Activated B cell treated with CpG ODN at 0.5 μM for 24 hours (primary cell): ENCODE measurements around the gene GSG1L. TPM values are rescaled to one million over a fixed set of nuclear protein-coding genes. Genes with fewer than 3 reads are reported as not detected.

Experiments used
- ATAC-seq: fragments of 200-7000 bp; cut with Tn5 transposase; one replicate; pipeline ENCODE4 v1.10.0; 2021; ENCODE audit warnings: low read depth, mild to moderate bottlenecking, moderate library complexity
- CTCF ChIA-PET: fragments of 350-600 bp; sonication (Branson Sonifier 250); formaldehyde crosslinking; loops from one replicate; lab custom pipeline; 2021; ENCODE audit warnings: antibody characterized with exemption; lab: Charles Lee
- POLR2A ChIA-PET: fragments of 350-600 bp; sonication (Branson Sonifier 250); formaldehyde crosslinking; loops from one replicate; lab custom pipeline; 2021; ENCODE audit warnings: antibody characterized with exemption; lab: Charles Lee
- DNase-seq: peaks from one replicate; pipeline ENCODE4 v3.0.0; 2022
- H3K27ac Mint-ChIP-seq: one replicate; pipeline ENCODE4 v1.8.0; 2020; ENCODE audit warnings: mixed read lengths
- H3K27me3 Mint-ChIP-seq: one replicate; pipeline ENCODE4 v1.8.0; 2021; ENCODE audit warnings: mixed read lengths
- H3K36me3 Mint-ChIP-seq: one replicate; pipeline ENCODE4 v1.8.0; 2021; ENCODE audit warnings: low read depth, mixed read lengths
- H3K4me1 Mint-ChIP-seq: one replicate; pipeline ENCODE4 v1.8.0; 2021; ENCODE audit warnings: mixed read lengths
- H3K4me3 Mint-ChIP-seq: one replicate; pipeline ENCODE4 v1.8.0; 2020; ENCODE audit warnings: mild to moderate bottlenecking, mixed read lengths
- H3K9me3 Mint-ChIP-seq: one replicate; pipeline ENCODE4 v1.8.0; 2020; ENCODE audit warnings: mixed read lengths
- intact Hi-C: fragments of 100-400 bp; cut with micrococcal nuclease; formaldehyde crosslinking; loops from one replicate; pipeline ENCODE4 v1.15.1; 2024
- total RNA-seq: library from RNA; stranded (reverse); gene quantifications from 2 replicates; pipeline ENCODE4 v1.2.3, GENCODE V29; 2022
- TF ChIP-seq, protein P1 (sequence below): fragments of 200-600 bp; IDR thresholded peaks from one replicate; pipeline ENCODE4 v1.8.0; 2022; ENCODE audit warnings: antibody characterized with exemption, mild to moderate bottlenecking

GSG1L gene
- total RNA-seq, 1 donor from 2014 or later = not detected

- DNase-seq (no peak), ATAC-seq (no peak)
- Mint-ChIP-seq H3K27me3 (peaks cover 18% of the 10 kb centered on the region), H3K4me1 (no peaks in the 10 kb centered on the region), H3K36me3 (no peaks in the 10 kb centered on the region), H3K27ac (no peak overlapping the region), H3K9me3 (no peaks in the 10 kb centered on the region), H3K4me3 (no peak overlapping the region)
- ChIA-PET CTCF (no interaction called here), POLR2A (no interaction called here)
- TF ChIP-seq, protein P1, sequence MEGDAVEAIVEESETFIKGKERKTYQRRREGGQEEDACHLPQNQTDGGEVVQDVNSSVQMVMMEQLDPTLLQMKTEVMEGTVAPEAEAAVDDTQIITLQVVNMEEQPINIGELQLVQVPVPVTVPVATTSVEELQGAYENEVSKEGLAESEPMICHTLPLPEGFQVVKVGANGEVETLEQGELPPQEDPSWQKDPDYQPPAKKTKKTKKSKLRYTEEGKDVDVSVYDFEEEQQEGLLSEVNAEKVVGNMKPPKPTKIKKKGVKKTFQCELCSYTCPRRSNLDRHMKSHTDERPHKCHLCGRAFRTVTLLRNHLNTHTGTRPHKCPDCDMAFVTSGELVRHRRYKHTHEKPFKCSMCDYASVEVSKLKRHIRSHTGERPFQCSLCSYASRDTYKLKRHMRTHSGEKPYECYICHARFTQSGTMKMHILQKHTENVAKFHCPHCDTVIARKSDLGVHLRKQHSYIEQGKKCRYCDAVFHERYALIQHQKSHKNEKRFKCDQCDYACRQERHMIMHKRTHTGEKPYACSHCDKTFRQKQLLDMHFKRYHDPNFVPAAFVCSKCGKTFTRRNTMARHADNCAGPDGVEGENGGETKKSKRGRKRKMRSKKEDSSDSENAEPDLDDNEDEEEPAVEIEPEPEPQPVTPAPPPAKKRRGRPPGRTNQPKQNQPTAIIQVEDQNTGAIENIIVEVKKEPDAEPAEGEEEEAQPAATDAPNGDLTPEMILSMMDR = no peak
- intact Hi-C loops = no loop called here
Observed at GRCh38 chr16:27963471-27963965, 100.0 kb downstream of the GSG1L start.

GRCh38 chr16:27962197-27962596 is 101.3 kb downstream of the GSG1L start:
- Mint-ChIP-seq H3K4me3 (no peak overlapping the region), H3K27ac (no peak overlapping the region), H3K36me3 (no peaks in the 10 kb centered on the region), H3K27me3 (peaks cover 18% of the 10 kb centered on the region), H3K9me3 (peaks cover 3% of the 10 kb centered on the region), H3K4me1 (no peaks in the 10 kb centered on the region)
- CTCF ChIA-PET = no interaction called here
- ATAC-seq (no peak), DNase-seq (no peak)
- POLR2A ChIA-PET = no interaction called here
- intact Hi-C loops = no loop called here
- TF ChIP-seq, protein P1 = no peak

DNA sequence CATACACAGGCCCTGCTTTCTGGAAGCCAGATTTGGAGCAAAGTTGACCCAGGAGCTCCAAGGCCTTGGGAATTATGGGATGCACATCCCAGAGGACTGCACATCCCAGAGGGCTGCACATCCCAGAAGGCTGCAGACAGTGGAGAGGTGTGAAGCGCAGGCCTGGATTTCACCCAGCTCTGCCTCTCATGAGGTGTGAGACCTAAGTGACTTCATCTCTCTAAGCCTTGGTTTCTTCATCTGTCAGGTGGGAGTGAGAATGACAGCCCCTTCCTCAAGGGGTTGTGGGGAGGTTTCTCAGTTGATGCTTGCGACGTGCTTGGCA is 102.3 kb downstream of the GSG1L start:
- ChIA-PET CTCF (no interaction called here), POLR2A (no interaction called here)
- Mint-ChIP-seq H3K27ac (no peak overlapping the region), H3K36me3 (no peaks in the 10 kb centered on the region), H3K4me1 (no peaks in the 10 kb centered on the region), H3K4me3 (no peak overlapping the region), H3K9me3 (peaks cover 3% of the 10 kb centered on the region), H3K27me3 (peaks cover 18% of the 10 kb centered on the region)
- TF ChIP-seq, protein P1 = no peak
- ATAC-seq (no peak), DNase-seq (no peak)
- intact Hi-C loops = no loop called here

DNA sequence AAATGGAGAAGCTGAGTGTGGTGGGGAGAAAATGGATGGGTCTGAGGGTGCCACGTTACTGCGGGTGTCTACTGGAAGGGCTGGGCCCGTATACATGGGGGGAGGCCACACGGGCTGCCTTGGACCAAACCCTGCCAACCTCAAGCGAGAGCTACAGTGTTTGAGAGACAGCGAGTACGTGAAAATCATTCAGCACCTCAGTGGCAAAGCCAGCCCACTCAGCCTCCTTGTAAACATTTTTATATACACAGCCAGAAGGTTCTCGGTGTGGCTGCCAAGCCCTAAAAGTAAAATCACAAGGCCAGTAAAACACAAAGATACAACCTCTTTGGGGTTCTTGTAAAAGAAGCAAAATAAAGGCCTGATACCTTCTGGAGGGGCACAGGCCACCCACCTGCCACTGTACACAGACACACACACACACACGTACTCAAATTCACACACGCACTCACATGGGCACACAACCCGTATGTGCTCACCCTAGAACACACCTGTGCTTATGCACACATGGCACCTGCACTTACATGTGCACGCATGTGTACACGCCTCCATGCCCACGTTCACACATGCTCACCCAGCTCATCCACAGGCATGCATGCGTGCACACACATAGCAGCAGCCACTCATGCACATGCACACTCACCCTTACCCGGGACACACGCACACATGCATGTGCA is 102.8 kb downstream of the GSG1L start:
- Mint-ChIP-seq H3K36me3 (no peaks in the 10 kb centered on the region), H3K27ac (no peak overlapping the region), H3K4me1 (no peaks in the 10 kb centered on the region), H3K27me3 (peaks cover 15% of the 10 kb centered on the region), H3K4me3 (no peak overlapping the region), H3K9me3 (peaks cover 3% of the 10 kb centered on the region)
- DNase-seq (no peak), ATAC-seq (no peak)
- CTCF ChIA-PET = no interaction called here
- POLR2A ChIA-PET = no interaction called here
- intact Hi-C loops = no loop called here
- TF ChIP-seq, protein P1 = no peak

- TF ChIP-seq, protein P1 = no peak
- Mint-ChIP-seq H3K4me3 (no peak overlapping the region), H3K4me1 (no peaks in the 10 kb centered on the region), H3K27me3 (peaks cover 11% of the 10 kb centered on the region), H3K9me3 (peaks cover 9% of the 10 kb centered on the region), H3K27ac (no peak overlapping the region), H3K36me3 (no peaks in the 10 kb centered on the region)
- intact Hi-C loops = no loop called here
- ATAC-seq (no peak), DNase-seq (no peak)
- CTCF ChIA-PET = no interaction called here
- POLR2A ChIA-PET = no interaction called here
Observed at GRCh38 chr16:27959914-27960313, 103.6 kb downstream of the GSG1L start.
